ENCODE data around the gene ACO2.
A peak's percentile ranks its signal among the peaks of the same experiment; 100 is the strongest.
"Not testable (repeated sequence)": the region's sequence is repeated elsewhere in the genome, so short reads cannot be mapped to it uniquely, and the experiment has no call there.

ACO2 gene

DNA sequence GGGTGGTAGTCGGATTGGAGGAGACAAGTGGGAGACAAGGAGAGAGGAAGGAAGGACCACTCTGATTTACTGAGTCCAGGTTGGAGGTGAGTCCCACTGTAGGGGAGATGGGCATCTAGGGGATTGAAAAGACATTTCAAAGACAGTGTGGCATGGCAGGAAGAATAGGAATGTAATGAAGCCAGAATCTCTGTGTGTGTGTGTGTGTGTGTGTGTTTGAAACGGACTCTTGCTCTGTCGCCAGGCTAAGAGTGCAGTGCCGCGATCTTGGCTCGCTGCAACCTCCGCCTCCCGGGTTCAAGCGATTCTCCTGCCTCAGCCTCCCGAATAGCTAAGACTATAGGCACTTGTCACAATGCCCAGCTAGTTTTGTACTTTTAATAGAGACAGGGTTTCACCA lies 87.6 kb downstream of the ACO2 start:
- H3K4me3 ChIP-seq (ENCODE audit: low read length) = no peak overlapping the region
- TF ChIP-seq, protein P1, sequence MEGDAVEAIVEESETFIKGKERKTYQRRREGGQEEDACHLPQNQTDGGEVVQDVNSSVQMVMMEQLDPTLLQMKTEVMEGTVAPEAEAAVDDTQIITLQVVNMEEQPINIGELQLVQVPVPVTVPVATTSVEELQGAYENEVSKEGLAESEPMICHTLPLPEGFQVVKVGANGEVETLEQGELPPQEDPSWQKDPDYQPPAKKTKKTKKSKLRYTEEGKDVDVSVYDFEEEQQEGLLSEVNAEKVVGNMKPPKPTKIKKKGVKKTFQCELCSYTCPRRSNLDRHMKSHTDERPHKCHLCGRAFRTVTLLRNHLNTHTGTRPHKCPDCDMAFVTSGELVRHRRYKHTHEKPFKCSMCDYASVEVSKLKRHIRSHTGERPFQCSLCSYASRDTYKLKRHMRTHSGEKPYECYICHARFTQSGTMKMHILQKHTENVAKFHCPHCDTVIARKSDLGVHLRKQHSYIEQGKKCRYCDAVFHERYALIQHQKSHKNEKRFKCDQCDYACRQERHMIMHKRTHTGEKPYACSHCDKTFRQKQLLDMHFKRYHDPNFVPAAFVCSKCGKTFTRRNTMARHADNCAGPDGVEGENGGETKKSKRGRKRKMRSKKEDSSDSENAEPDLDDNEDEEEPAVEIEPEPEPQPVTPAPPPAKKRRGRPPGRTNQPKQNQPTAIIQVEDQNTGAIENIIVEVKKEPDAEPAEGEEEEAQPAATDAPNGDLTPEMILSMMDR (IDR thresholded peaks at IDR 0.05; ENCODE audit: insufficient read depth, low read depth, low read length, missing control alignments) = no peak

DNA sequence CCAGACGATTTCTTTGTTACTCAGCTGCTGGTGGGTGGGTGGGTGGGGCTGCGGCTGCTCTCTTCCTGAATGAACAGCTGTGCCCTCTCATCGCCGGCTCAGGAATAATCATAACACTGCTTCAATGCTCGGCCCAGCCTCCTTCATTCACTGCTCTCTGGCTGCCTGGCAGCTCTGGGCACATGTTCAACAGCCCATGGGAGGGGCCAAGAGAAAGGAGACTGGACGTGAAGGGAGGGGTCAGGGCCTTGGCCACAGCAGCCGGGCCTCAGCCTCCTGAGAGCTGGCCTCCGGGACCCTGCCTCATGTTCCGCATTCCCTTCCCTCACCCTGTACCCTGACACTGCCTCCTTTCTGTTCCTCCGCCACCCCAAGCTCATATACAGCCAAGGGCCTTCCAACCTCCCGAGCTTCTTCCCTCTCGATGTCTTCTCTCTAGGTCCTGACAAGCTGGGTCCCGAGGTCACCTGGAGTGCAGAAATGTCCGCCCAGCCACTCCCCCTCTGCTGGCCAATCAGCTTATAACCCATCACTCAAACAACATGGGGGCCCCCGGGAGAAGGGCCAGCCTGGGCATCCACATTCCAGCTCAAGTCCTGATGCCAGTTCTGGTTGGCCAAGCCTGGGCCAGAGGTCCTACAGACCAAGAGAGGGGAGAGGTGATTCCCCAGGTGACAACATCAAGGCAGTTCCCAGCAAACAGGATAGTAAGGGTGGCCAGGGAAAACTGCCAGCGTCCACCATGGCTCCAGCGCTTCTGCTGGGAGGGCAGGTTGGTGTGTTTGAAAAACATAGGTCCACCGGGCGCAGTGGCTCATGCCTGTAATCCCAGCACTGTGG lies 88.7 kb downstream of the ACO2 start:
- H3K4me3 ChIP-seq (ENCODE audit: low read length) = no peak overlapping the region
- DNase-seq (ENCODE audit: low read depth) = peak; percentile 51
- TF ChIP-seq, protein P1 (IDR thresholded peaks at IDR 0.05; ENCODE audit: insufficient read depth, low read depth, low read length, missing control alignments) = no peak

More for the DNA sequence above, 87.6 kb downstream of the ACO2 start:
- DNase-seq (ENCODE audit: low read depth) = no peak

DNA sequence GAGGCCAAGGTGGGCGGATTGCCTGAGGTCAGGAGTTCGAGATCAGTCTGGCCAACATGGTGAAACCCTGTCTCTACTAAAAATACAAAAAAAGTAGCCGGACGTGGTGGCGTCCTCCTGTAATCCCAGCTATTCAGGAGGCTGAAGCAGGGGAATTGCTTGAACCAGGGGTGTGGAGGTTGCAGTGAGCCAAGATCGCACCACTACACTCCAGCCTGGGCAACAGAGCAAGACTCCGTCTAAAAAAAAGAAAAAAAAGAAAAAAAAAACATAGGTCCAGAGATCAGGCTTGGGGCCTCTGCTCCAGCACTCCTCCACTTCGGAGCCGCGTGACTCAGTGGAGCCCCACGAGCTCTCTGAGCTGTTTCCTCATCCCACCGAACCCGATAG lies 89.3 kb downstream of the ACO2 start:
- DNase-seq (ENCODE audit: low read depth); H3K4me3 ChIP-seq (ENCODE audit: low read length): not testable (repeated sequence)

DNA sequence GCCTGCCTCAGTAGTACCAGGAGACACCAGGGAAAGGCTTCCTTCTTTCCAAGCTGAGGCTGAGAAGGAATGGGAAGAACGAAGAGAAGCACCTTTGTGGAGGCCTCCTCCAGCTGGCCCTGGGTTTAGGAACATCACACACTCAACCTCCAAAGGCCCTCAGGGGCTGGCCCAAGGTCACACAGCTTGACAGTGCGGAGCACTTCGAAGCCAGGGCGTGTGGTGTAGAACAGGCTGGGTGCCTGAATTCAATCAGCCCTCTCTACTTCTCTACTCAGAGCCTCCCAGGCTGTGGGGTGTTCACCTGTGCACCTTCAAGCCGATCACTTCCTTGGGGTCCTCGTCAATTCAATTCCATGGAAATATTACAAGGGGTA lies 91.2 kb downstream of the ACO2 start:
- TF ChIP-seq, protein P1 (IDR thresholded peaks at IDR 0.05; ENCODE audit: insufficient read depth, low read depth, low read length, missing control alignments) = no peak
- H3K4me3 ChIP-seq (ENCODE audit: low read length) = no peak overlapping the region
- no peak for DNase-seq (ENCODE audit: low read depth)

DNA sequence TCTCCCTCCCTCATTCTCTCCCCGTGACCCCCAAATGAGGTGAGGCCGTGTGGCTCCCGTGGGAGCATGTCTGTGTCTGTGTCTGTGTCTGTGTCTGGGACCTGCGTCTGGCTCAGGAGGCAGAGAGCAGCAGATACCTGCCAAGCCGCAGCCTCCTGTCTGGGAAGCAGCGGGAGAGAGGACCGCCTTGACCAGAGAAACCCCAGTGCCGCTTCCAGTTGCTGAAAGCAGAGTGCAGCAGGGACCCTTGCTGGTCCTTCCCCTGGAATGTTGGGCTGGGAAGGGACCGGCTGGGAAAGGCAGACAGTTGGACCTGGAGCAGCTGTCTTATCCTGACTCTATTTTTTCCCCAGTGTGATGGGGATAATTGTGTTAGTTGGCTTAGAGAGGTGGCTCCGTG lies 92.4 kb downstream of the ACO2 start:
- no peak for DNase-seq (ENCODE audit: low read depth)
- TF ChIP-seq, protein P1 (IDR thresholded peaks at IDR 0.05; ENCODE audit: insufficient read depth, low read depth, low read length, missing control alignments) = no peak
- H3K4me3 ChIP-seq (ENCODE audit: low read length) = no peak overlapping the region

DNA sequence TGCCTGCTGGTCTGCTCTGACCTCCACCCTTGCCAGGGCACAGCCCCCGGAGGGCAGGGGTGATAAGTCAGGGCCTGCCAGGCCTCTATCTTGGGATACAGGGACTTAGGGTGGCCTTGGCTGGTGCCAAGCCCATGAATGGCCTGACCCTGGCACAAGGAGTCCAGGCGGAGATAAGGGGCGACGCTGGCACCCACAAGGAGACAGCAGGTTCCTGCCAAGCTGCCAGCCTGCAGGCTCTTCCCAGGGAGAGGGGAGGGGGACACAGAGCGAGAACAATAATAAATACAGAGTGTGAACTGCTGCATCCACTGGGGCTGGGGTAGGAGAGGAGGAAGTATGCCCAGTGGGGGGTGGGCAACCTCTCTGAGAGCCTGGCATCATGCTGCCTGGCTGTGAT lies 92.9 kb downstream of the ACO2 start:
- no peak for DNase-seq (ENCODE audit: low read depth)
- no peak overlapping the region for H3K4me3 ChIP-seq (ENCODE audit: low read length)
- TF ChIP-seq, protein P1 (IDR thresholded peaks at IDR 0.05; ENCODE audit: insufficient read depth, low read depth, low read length, missing control alignments) = no peak

DNA sequence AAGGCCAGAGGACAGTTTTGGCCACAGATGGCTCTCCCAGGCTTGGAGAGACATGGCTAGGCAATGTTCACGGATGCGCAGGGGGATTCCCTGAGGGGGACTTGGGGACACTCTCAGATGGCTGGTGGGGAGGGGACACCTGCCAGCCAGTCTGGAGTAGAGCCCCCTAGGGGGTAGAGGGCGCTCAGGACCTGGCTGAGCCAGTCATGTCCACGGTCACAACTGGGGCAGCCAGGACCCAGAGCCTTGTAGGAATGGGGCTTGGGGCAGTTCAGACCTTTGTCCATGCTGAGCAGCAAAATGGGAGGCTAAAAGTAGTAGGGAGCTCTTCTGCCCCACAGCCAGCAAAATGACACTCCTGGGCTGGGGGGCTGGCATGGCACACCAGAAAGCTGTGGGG lies 93.5 kb downstream of the ACO2 start:
- TF ChIP-seq, protein P1 (IDR thresholded peaks at IDR 0.05; ENCODE audit: insufficient read depth, low read depth, low read length, missing control alignments) = no peak
- no peak overlapping the region for H3K4me3 ChIP-seq (ENCODE audit: low read length)
- no peak for DNase-seq (ENCODE audit: low read depth)

All from epithelial cell of esophagus (primary cell).